NOMO-1 treated with dmso at 0.1 percent for 144 hours (cell line): ENCODE measurements around the gene CCL25.

Source experiments
- DNase-seq: peaks from one replicate; lab custom pipeline; 2025; ENCODE audit not compliant: unreplicated experiment; lab: John Stamatoyannopoulos, UW

Gene CCL25

GRCh38 chr19:8109890-8110662 lies 57.5 kb downstream of the CCL25 start:
- no peak for DNase-seq

GRCh38 chr19:8110931-8111330 lies 58.4 kb downstream of the CCL25 start:
- no peak for DNase-seq

DNA sequence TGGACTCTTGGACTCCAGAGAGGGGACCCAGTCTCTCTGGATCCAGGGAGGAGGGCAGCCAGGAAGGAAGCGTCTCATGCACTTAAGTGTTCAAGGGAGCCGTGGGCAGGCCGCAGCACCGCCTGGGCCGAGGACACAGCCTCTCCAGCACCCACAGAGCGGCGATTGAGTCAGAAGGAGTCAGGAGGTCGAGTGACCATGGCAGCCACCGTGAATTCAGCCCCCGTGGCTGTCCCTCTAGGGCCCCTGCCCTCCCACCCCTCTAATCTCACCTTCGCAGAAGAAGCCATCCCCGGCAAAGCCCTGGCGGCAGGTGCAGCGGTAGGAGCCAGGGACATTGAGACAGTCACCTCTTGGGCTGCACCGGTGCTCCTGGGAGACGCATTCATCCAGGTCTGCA lies 58.8 kb downstream of the CCL25 start:
- DNase-seq, result no peak
